Measurements from ENCODE around the gene OLA1.

Gene OLA1

GRCh38 chr2:174224125-174224524, 24.2 kb downstream of the OLA1 start:
- no peak for DNase-seq

- DNase-seq = no peak
Observed at GRCh38 chr2:174223388-174223787, 24.9 kb downstream of the OLA1 start.

GRCh38 chr2:174222154-174222553, 26.2 kb downstream of the OLA1 start:
- DNase-seq = no peak

- DNase-seq = no peak
Observed at GRCh38 chr2:174219321-174219720, 29.0 kb downstream of the OLA1 start.

DNA sequence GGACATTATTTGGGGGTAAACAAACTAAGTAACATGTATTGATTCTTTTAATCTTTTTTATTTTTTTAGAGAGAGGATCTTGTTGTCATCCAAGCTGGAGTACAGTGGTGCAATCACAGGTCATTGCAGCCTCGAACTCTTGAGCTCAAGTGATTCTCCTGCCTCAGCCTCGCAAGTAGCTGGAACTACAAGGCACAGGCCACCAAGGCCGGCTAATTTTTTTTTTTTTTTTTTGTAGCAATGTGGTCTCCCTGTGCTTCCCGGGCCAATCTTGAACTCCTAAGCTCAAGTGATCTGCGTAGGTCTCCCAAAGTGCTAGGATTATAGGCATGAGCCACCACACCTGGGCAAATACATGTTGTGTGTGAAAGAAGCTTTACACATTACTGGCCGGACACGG, 29.6 kb downstream of the OLA1 start:
- no peak for DNase-seq

DNA sequence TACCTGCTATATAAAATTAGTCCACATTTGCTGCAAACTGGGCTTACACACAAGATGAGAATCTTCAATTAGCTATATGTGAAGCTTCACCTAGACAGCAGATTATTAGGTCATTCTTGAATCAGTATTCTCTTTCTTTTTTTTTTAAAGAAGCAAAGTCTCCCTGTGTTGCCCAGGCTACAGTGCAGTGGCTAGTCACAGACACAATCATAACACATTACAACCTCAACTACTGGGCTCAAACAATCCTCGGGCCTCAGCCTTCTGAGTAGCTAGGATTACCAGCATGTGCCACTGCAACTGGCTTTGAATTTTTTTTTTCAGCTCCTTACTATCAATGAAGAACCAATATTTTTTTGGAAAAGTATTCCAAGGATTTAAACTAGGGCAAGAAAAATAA, 30.5 kb downstream of the OLA1 start:
- DNase-seq = no peak

GRCh38 chr2:174211954-174212353, 36.4 kb downstream of the OLA1 start:
- DNase-seq = no peak

DNA sequence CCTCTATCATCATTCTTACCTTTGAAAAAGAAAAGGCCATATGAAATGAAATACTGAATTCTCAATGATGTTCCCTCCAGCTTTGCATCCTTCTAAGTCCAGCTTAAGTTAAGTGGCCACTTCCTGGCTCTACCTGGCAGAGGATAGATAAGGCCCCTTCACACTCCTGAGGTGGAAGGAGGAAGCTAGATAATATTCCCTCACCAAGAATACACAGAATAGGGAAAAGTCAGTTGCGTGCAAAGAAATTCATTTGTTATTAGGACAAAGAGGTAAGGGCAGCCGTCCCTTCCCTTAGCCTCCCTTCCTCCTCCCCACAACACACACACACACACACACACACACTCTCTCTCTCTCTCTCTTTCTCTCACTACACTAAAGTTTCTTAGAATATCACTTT, 37.5 kb downstream of the OLA1 start:
- peak; percentile 5 for DNase-seq

- DNase-seq = no peak
Observed at GRCh38 chr2:174209325-174209724, 39.0 kb downstream of the OLA1 start.

- DNase-seq = no peak
Observed at GRCh38 chr2:174208026-174208425, 40.3 kb downstream of the OLA1 start.

- DNase-seq = no peak
Observed at GRCh38 chr2:174205562-174205961, 42.8 kb downstream of the OLA1 start.

DNA sequence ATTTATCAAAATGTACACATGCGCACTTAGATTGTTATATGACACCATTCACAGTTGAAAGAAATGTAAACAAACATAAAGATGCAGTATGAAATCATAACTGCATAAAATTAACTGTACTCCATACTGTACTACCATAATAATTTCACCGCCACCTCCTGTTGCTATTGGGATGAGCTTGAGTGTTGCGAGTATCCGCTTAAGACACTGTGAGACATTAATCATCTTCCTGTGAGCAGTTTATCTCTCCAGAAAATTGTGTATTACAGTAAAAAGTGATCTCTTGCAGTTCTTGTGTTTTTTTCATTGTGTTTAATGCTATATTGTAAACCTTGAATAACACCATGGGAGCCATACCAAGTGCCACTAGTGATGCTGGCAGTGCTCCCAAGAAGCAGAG, 46.1 kb downstream of the OLA1 start:
- DNase-seq = no peak

- DNase-seq = no peak
Observed at GRCh38 chr2:174198846-174199564, 49.3 kb downstream of the OLA1 start.

DNA sequence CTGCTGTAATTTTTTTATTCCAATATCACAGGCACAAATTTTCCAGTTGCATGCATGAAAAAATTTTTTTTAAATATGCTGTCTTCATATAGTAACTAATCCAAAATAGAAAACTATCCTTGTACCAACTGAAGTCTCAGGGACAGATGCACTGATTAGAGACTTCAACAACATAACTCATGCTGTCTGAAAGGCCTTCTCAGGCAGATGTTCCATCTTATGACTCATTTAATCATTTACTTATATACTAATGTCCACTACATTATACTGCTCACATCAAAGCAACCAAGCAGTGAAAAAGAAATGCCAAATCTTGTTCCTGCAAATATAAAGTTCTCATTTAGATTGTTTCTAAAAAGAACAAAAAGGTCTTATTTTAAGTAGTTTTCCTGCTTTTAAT, 53.1 kb downstream of the OLA1 start:
- no peak for DNase-seq

GRCh38 chr2:174193737-174194136, 54.6 kb downstream of the OLA1 start:
- no peak for DNase-seq

DNA sequence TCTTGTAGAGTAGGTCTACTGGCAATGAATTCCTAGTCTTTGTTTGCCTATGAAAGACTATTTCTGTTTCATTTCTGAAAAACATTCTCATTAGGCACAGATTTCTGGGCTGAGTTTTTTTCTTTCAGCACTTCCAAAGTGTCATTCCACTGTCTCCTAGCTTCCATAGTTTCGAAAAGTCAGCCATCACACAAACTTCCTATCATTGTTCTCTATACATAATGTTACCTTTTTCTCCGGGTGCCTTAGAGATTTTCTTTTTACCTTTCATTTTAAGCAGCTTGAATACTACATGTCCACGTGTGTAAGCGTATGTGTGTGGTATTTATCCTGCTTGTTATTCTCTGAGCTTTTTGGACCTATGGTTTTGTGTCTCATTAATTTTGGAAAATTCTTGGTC, 55.7 kb downstream of the OLA1 start:
- DNase-seq = no peak

GRCh38 chr2:174191342-174192074, 56.8 kb downstream of the OLA1 start:
- DNase-seq = no peak

DNA sequence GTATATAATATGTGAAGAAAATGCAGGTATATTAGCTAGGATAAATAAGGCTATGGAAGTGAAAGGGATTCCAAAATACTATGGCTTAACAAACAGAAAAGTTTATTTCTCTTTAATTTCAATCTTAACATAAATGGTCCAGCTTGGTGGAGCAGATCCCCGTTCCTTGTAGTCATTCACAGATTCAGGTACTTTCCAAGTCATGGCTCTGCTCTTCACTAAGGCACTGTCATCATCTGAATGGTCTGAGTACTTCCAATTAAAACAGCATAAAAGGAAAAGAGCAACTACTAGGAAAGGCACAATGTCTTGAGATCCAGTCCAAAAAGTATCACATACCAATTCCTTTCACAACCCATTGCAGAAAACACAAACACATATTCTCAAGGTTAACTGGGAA, 63.4 kb downstream of the OLA1 start:
- DNase-seq = no peak

- DNase-seq = no peak
Observed at GRCh38 chr2:174184504-174184903, 63.8 kb downstream of the OLA1 start.

GRCh38 chr2:174183076-174183475, 65.3 kb downstream of the OLA1 start:
- no peak for DNase-seq

- DNase-seq = no peak
Observed at GRCh38 chr2:174181368-174181767, 67.0 kb downstream of the OLA1 start.

DNA sequence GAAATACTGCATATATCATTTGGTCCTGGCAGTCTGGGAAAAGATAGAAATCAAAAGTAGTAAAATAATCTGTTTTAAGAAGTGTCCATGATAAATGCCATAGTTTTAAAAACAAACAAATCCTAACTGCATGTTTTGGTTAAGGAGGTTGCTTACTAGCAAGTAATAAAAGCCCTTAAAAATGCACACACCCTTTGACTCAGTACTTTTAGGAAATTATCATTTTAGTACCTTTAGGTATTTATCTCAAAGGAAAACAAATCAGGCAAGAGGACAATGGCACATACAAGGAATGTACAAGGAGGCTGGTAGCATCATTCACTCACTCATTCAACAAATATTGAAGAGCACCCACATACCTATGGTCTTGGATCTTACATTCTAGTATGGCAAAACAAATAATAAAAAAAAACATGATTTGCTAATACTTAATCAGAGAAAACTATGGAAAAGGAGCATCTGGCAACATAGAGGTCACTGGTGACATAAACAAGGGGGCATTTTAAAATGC, 67.6 kb downstream of the OLA1 start:
- DNase-seq = no peak

- DNase-seq = no peak
Observed at GRCh38 chr2:174180165-174180724, 68.1 kb downstream of the OLA1 start.

DNA sequence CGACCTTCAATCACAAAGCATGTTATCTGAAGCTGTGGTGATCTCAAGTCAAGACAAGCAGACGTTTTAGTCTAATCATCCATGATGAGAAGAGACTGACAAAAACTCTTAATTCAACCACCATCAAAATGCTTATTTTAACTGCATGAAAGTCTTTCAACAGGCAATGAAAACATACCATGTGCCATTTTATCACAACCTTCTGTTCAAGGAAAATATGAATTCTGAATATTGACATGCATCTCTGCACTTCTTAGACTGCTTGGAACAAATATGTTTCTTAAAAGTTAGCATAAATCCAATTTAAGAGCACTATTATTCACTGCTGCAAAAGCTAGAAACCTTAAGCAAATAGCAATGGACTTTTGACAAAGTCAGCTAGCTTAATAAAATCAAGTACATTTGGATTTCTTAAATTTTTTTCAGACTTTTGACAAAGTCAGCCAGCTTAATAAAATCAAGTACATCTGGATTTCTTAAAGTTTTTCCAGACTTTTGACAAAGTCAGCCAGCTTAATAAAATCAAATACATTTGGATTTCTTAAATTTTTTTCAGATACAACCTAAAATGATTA, 70.9 kb downstream of the OLA1 start:
- DNase-seq = no peak

Data from GF-D8 (cell line).